HG03575 (cell line): ENCODE measurements around the gene KCNH3.
"Not testable (repeated sequence)": the region's sequence is repeated elsewhere in the genome, so short reads cannot be mapped to it uniquely, and the experiment has no call there.

ENCODE experiments used
- ATAC-seq: cut with Tn5 transposase; IDR thresholded peaks from one replicate; pipeline ENCODE4 v1.9.1; 2021; ENCODE audit not compliant: unreplicated experiment, insufficient number of reproducible peaks, low FRiP score; ENCODE audit errors: extremely low read depth

KCNH3 gene, protein sequence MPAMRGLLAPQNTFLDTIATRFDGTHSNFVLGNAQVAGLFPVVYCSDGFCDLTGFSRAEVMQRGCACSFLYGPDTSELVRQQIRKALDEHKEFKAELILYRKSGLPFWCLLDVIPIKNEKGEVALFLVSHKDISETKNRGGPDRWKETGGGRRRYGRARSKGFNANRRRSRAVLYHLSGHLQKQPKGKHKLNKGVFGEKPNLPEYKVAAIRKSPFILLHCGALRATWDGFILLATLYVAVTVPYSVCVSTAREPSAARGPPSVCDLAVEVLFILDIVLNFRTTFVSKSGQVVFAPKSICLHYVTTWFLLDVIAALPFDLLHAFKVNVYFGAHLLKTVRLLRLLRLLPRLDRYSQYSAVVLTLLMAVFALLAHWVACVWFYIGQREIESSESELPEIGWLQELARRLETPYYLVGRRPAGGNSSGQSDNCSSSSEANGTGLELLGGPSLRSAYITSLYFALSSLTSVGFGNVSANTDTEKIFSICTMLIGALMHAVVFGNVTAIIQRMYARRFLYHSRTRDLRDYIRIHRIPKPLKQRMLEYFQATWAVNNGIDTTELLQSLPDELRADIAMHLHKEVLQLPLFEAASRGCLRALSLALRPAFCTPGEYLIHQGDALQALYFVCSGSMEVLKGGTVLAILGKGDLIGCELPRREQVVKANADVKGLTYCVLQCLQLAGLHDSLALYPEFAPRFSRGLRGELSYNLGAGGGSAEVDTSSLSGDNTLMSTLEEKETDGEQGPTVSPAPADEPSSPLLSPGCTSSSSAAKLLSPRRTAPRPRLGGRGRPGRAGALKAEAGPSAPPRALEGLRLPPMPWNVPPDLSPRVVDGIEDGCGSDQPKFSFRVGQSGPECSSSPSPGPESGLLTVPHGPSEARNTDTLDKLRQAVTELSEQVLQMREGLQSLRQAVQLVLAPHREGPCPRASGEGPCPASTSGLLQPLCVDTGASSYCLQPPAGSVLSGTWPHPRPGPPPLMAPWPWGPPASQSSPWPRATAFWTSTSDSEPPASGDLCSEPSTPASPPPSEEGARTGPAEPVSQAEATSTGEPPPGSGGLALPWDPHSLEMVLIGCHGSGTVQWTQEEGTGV

GRCh38 chr12:49538510-49539403 is at the start of gene KCNH3:
Gene KCNH3, plus strand, starts transcription at chr12:49539030. Its CDS starts 387 bp downstream, at chr12:49539417.
- ATAC-seq: no peak

- no peak for ATAC-seq
Observed at GRCh38 chr12:49489154-49489553, 49.7 kb upstream of the KCNH3 start.

DNA sequence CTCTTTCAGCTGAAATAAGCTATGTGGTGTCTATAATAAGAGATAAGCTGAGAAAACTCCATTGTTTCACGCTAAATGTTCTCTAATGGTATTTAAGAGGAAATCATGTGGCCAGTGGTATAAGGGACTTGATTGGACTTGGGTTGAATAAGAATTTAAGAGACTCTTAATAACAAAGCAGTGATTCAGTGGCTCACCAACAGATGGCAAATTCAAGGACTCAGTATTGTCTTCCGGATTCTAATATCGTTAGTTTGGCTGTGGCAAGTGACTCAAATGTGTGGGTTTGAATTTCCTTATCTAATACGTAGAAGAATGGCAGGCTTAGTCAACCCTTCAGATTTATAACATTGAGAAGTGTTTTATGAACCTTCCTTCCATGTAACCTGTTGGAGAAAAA is 49.1 kb upstream of the KCNH3 start:
- ATAC-seq: no peak

GRCh38 chr12:49491823-49492222 is 47.0 kb upstream of the KCNH3 start:
- ATAC-seq: no peak

DNA sequence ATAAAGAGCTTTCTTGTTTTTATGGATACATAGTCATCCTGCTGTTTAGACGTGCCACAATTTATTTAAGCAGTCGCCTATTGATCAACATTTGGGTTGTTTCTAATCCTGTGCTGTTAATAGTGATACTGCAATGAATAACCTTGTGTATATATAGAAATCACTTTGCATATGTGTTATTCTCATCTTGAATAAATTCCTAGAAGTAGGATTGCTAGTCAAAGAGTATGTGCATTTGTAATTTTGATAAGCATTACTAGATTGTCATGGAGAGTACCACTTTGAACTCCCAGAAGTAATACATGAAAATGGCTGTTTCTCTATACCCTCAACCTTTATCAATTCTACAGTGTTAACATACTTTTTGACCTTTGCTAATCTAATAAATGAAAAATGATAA is 44.9 kb upstream of the KCNH3 start:
- no peak for ATAC-seq

GRCh38 chr12:49496417-49497360 is 42.1 kb upstream of the KCNH3 start:
- ATAC-seq: no peak

DNA sequence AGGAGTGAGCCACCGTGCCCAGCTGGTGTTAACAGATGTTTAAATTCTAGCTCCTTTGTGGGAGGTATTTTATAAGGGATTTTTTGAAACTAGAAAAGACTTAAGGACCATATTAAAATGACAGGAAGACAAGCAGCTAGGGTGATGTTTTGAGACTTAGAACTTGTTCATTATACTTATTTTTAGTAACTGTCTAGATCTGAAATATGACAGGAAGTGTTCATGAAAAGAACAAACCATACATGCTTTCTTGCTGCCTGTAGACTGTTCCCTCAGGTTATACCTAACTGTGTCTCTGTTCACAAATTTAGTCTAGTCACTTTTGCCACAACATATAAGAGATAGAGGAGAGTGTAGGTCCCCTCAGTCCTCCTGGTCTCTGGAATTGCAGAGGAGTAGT is 36.9 kb upstream of the KCNH3 start:
- no peak for ATAC-seq

DNA sequence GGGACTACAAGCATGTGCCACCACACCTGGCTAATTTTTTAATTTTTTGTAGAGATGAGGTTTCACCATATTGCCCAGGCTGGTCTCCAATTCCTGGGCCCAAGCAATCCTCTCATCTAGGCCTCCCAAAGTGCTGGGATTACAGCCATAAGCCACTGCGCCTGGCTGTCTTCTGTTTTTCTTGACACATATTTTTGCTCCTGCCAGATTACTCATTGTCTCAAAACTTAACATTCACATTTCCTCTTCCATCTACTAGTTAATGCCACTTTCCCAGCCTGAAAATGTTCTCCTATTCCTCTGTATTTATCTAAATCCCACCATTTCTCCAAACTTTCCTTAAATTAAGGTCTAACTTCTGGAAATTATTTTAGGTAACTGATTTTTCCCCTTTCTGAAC is 36.2 kb upstream of the KCNH3 start:
- ATAC-seq: no peak

DNA sequence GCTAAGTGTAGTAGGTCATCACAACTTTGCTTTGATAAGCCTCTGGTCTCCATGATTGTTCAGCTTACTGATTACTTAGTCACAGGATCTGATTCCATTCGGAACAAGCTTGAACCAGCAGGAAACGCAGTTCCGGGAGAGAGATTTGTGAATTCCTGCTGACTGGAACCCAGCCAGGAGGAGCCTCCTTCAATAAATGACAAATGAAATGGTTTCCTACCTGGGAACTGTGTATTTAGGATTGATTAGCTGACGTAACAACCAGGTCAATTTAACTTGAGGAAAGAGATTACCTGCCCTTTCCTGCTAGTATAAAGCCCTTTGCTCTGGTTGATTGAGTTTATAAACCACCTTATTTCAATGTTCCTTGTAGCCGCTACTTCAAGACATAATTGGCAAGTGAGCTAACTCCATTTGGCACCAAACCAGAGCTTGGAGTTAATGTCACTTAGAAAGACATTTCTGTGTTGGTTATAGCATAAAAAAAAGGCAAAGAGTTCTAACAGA is 35.1 kb upstream of the KCNH3 start:
- ATAC-seq: no peak

DNA sequence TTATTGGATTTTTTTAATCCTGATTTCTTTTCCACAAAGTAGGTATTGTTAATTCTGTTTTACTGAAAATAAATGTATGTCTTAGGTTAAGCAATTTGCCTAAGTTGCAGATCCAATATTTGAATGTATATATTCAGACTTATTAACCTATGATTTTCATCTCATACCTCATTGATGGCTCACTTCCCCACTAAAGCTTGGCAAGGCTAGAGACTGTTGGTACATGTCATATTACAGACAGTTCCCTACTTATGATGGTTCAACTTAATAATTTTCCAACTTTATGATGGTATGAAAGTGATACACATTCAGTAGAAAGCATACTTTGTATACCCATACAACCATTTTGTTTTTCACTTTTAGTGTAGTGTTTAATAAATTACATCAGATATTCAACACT is 33.2 kb upstream of the KCNH3 start:
- no peak for ATAC-seq

DNA sequence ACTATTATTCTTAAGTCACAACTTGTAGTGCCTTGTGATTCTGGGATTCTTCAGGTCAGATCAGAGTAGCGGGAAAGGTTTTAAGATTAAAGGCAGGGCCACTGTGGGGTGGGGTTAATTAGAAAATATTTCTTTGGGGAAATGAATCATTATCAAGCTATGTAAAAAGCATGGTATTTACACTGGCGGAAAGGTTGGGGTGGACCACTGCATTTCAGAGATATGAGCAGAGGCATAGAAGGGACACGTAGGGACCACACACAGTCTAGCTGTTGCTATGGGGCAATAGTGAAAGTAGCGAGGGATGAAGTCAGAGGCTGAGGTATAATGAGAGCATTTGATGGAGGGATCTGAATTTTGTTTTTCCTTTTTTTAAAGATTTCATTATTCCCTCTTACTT is 31.7 kb upstream of the KCNH3 start:
- ATAC-seq: no peak

DNA sequence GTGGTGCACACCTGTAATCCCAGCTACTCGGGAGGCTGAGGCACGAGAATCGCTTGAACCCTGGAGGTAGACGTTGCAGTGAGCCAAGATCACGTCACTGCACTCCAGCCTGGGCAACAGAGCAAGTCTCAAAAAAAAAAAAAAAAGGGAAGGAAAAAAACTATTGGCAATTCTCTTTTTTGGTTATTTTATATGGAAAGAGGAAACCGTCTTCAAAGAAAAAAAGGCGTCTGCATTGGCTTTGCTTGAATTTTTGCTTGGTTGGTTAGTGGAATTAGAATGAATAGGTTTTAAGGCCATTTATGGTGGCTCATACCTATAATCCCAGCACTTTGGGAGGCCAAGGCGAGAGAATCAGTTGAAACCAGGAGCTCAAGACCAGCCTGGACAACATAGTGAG is 29.1 kb upstream of the KCNH3 start:
- ATAC-seq: not testable (repeated sequence)

DNA sequence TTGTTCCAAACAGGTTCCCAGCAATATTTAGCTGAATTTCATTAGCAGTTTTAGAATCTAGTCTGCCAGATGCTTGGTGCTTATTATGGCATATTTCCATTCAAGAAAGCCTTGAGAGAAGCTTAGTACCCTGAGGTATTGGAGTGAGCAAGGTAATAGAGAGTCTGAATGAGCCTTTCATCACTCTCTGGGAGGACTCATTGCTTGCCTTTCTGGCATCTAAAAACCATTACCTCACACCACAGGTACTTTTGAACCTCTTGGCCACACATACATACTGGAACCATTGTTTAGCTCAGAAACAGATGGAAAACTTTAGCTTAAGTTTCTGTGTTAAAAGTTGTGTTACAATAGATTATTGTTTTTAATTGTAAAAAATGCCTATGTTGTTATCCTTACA is 27.4 kb upstream of the KCNH3 start:
- no peak for ATAC-seq

DNA sequence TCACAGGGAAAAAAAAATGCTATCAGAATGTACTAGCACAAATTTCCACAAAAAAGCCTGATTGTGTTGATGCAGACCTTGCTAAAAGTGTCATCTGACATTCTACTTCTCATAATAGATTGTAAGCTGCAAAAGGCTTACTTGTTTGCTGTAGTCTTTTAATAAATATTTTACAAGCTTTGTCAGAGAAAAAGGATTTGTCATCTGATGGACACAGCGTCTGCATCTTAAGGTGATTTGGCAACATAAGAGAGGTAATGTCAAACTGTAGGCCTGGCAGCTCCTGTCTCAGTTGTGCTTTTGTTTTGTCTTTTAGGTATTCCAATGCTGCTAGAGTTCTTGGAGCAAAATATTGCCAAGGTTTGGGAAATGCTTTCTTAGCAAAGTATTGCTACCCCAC is 26.3 kb upstream of the KCNH3 start:
- ATAC-seq: no peak

DNA sequence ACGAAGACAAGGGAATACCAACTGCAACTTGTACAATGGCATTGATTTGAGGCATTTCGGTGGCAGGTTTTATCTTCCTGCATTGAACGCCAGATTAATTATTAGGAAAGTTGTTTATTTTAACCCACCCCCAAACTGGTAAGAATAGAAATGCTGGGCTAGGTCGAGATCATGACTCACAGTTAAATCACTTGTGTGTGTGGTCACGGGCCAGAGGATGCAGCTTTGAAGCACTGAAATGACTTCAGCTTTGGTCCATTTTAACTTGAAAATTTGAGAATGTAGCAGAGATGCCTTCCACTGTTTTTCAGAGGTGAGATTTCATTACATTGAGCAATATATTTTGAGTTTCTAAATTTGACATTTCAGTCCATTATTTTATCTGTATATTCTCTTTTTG is 23.6 kb upstream of the KCNH3 start:
- no peak for ATAC-seq

- ATAC-seq: no peak
Observed at GRCh38 chr12:49518914-49519573, 19.8 kb upstream of the KCNH3 start.

DNA sequence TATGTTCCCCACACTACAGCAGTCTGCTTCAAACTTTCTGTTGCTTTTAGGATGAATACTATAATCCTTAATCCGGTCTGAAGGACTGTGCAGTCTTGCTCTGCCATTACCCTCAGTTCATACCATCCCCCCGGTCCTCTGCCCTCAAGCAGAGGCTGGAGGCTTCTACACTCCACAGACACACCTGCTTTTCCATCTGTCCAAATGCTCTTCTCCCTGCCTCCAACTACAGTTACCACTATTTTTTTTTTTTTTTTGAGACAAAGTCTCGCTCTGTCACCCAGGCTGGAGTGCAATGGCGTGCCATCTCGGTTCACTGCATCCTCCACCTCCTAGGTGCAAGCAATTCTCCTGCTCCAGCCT is 19.3 kb upstream of the KCNH3 start:
- ATAC-seq: no peak
